Measurements from ENCODE around the gene LAMB3.

- TF ChIP-seq POLR2A (IDR thresholded peaks at IDR 0.05; ENCODE audit: low read depth), result no peak
- no peak for TF ChIP-seq CTCF (IDR thresholded peaks at IDR 0.05)
- TF ChIP-seq POLR2AphosphoS5 (IDR thresholded peaks at IDR 0.05), result no peak
- TF ChIP-seq EP300 (IDR thresholded peaks at IDR 0.05), result no peak
These were observed 66.6 kb downstream of the LAMB3 start for GRCh38 chr1:209585672-209586071.
